ENCODE data around the gene NRBF2. TPM values are rescaled to one million over a fixed set of nuclear protein-coding genes. Genes with fewer than 3 reads are reported as not detected.

The NRBF2 gene
- total and polyA plus RNA-seq, 9 of the 15 experiments (the other 6 are each of a cell fraction or from before 2014, with no cell fraction given): 20.8 to 52.1 (median 30.5) TPM

DNA sequence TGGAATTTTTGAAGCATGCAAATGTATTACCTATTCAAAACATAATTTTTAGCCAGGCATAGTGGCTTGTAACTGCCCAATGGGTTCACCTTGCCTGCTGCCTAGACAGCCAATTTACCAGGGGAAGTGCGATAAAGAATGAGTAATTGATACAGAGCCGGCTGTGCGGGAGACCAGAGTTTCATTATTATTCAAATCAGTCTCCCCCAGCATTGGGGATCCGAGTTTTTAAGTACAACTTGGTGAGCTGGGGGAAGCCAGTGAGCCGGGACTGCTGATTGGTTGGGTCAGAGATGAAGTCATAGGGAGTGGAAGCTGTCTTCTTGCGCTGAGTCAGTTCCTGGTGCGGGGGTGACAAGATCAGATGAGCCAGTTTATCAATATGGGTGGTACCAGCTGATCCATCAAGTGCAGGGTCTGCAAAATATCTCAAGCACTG lies 29.1 kb upstream of the NRBF2 start (continued):
- TF ChIP-seq, protein P1, sequence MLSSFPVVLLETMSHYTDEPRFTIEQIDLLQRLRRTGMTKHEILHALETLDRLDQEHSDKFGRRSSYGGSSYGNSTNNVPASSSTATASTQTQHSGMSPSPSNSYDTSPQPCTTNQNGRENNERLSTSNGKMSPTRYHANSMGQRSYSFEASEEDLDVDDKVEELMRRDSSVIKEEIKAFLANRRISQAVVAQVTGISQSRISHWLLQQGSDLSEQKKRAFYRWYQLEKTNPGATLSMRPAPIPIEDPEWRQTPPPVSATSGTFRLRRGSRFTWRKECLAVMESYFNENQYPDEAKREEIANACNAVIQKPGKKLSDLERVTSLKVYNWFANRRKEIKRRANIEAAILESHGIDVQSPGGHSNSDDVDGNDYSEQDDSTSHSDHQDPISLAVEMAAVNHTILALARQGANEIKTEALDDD (IDR thresholded peaks at IDR 0.05): peak; percentile 44; the same call in 1 of the 2 replicates
- TF ChIP-seq RBM25 (IDR thresholded peaks at IDR 0.05; ENCODE audit: low read depth, low read length, severe bottlenecking) (peak; percentile 20), PRMT5 (CRISPR knock-in tag; IDR thresholded peaks at IDR 0.05) (no peak), DDX20 (tag; IDR thresholded peaks at IDR 0.05; ENCODE audit: low read depth) (no peak), ZC3H8 (IDR thresholded peaks at IDR 0.05) (no peak), DPF2 (IDR thresholded peaks at IDR 0.05) (peak; percentile 88), FUS (optimal IDR thresholded peaks at IDR 0.05; ENCODE audit: low read depth, low read length) (no peak), SMAD3 (CRISPR knock-in tag; conservative IDR thresholded peaks at IDR 0.05) (no peak), ZFP30 (CRISPR knock-in tag; IDR thresholded peaks at IDR 0.05; ENCODE audit: borderline replicate concordance) (no peak), U2AF1 (optimal IDR thresholded peaks at IDR 0.05; ENCODE audit: low read depth, low read length) (no peak), CHD2 (IDR thresholded peaks at IDR 0.05; ENCODE audit: low read depth, low read length) (no peak), CHCHD3 (CRISPR knock-in tag; IDR thresholded peaks at IDR 0.05) (no peak), SNIP1 (IDR thresholded peaks at IDR 0.05; ENCODE audit: low read depth) (no peak), JUN (IDR thresholded peaks at IDR 0.05; ENCODE audit: borderline replicate concordance, low read depth, low read length) (peak; percentile 74), JUN (CRISPR knock-in tag; IDR thresholded peaks at IDR 0.05; ENCODE audit: borderline replicate concordance) (no peak), ZNF780A (CRISPR knock-in tag; IDR thresholded peaks at IDR 0.05) (no peak), MYNN (IDR thresholded peaks at IDR 0.05) (peak; percentile 71; the same call in 1 of the 2 replicates), MYNN (CRISPR knock-in tag; IDR thresholded peaks at IDR 0.05) (no peak), SRF (CRISPR knock-in tag; IDR thresholded peaks at IDR 0.05) (no peak), U2AF2 (optimal IDR thresholded peaks at IDR 0.05; ENCODE audit: low read depth, low read length) (no peak), FOXA1 (IDR thresholded peaks at IDR 0.05; ENCODE audit: borderline replicate concordance) (no peak), TAF9B (IDR thresholded peaks at IDR 0.05; ENCODE audit: partially characterized antibody) (peak; percentile 79), PHF20 (IDR thresholded peaks at IDR 0.05; ENCODE audit: partially characterized antibody) (no peak), ELF4 (CRISPR knock-in tag; IDR thresholded peaks at IDR 0.05) (no peak), SIN3B (IDR thresholded peaks at IDR 0.05; ENCODE audit: low read depth) (no peak), JUND (IDR thresholded peaks at IDR 0.05; ENCODE audit: borderline replicate concordance, low read depth, low read length) (peak; percentile 89), JUND (tag; IDR thresholded peaks at IDR 0.05; ENCODE audit: borderline replicate concordance, low read depth, low read length) (peak; percentile 76; the same call in 2 of the 3 replicates), FOXK2 (conservative IDR thresholded peaks at IDR 0.05 in 1 of 2, IDR thresholded peaks at IDR 0.05 in 1 of 2; ENCODE audit: low read depth in 2 of 2) (0 out of 4 replicates have a peak, but pooled peaks of 1 of the 2 experiments have one; percentile 27)
- TF ChIP-seq, protein P2, sequence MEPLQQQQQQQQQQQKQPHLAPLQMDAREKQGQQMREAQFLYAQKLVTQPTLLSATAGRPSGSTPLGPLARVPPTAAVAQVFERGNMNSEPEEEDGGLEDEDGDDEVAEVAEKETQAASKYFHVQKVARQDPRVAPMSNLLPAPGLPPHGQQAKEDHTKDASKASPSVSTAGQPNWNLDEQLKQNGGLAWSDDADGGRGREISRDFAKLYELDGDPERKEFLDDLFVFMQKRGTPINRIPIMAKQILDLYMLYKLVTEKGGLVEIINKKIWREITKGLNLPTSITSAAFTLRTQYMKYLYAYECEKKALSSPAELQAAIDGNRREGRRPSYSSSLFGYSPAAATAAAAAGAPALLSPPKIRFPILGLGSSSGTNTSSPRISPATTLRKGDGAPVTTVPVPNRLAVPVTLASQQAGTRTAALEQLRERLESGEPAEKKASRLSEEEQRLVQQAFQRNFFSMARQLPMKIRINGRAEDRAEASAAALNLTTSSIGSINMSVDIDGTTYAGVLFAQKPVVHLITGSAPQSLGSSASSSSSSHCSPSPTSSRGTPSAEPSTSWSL (CRISPR knock-in tag; IDR thresholded peaks at IDR 0.05; ENCODE audit: borderline replicate concordance): no peak
- TF ChIP-seq, protein P3, sequence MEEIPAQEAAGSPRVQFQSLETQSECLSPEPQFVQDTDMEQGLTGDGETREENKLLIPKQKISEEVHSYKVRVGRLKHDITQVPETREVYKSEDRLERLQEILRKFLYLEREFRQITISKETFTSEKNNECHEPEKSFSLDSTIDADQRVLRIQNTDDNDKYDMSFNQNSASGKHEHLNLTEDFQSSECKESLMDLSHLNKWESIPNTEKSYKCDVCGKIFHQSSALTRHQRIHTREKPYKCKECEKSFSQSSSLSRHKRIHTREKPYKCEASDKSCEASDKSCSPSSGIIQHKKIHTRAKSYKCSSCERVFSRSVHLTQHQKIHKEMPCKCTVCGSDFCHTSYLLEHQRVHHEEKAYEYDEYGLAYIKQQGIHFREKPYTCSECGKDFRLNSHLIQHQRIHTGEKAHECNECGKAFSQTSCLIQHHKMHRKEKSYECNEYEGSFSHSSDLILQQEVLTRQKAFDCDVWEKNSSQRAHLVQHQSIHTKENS (CRISPR knock-in tag; IDR thresholded peaks at IDR 0.05): no peak
